ENCODE results near the gene GARRE1. TPM values are rescaled to one million over a fixed set of nuclear protein-coding genes. Genes with fewer than 3 reads are reported as not detected.
"Not testable (repeated sequence)": the region's sequence is repeated elsewhere in the genome, so short reads cannot be mapped to it uniquely, and the experiment has no call there.

The GARRE1 gene
- total RNA-seq, 1 donor from 2014 or later, result 2.6 TPM

DNA sequence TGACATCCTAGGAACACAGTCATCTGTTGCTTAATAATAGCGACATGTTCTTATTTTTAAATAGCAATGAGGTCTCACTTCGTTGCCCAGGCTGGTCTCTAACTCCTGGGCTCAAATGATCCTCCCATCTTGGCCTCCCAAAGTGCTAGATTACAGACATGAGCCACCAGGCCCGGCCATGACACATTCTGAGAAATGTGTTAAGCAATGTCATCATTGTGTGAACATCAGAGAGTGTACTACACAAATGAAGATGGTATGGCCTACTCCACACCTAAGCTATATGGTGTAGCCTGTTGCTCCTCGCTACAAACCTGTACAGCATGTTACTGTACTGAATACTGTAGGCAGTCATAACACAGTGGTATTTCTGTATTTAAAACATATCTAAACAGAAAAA is 24.6 kb upstream of the GARRE1 start:
- intact Hi-C loops (cut with micrococcal nuclease), result no loop called here

GRCh38 chr19:34230820-34231219 is 23.5 kb upstream of the GARRE1 start:
- intact Hi-C loops (cut with micrococcal nuclease), result no loop called here

- intact Hi-C loops (cut with micrococcal nuclease), result no loop called here
These were observed 22.9 kb upstream of the GARRE1 start for GRCh38 chr19:34231439-34231838.

GRCh38 chr19:34232566-34233481 is 21.5 kb upstream of the GARRE1 start:
- intact Hi-C loops (cut with micrococcal nuclease), result no loop called here

GRCh38 chr19:34235425-34235940 is 18.9 kb upstream of the GARRE1 start:
- intact Hi-C loops (cut with micrococcal nuclease), result no loop called here

DNA sequence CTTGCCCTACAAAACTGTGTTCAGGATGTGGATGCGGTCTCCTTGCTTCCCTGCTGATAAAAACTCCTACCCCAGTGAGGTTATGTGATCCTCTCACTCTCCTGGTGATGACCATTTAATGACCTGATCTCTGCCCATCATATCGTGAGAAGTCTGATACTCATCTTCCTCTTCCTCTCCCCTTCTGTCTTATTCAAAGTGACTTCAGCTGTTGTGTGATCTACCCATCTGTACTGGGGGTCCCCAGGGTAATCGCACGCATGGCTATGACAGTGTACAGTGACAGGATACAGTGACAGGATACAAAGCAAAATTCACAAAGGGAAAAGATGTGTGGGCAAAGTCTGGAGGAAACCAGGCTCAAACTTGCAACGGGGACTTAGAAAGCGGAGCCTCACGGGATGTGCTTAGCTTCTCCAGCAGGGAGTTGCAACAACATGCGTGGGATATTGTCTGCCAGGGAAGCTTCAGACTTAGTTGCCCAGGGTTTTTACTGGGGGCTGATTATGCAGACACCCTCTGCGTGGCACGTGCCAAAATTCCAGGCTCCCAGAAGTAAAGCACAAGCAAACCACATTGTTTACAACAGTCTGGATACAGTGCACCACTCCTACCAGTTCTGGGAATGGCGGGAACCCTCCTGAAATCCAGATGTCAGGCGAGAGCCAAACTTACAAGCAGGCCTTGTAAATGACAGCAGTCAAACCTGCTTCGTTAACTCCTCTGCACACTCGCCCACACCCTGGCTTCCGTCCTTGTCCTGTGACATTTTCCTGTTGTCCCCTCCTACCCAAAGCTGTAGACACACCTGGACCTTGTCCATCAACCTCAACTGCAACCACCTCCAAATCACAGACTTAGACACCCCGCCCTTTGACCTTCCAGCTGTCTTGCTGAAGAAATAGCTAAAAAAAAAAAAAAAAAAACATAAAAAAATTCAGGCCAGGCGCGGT is 18.0 kb upstream of the GARRE1 start:
- intact Hi-C loops (cut with micrococcal nuclease), result no loop called here

DNA sequence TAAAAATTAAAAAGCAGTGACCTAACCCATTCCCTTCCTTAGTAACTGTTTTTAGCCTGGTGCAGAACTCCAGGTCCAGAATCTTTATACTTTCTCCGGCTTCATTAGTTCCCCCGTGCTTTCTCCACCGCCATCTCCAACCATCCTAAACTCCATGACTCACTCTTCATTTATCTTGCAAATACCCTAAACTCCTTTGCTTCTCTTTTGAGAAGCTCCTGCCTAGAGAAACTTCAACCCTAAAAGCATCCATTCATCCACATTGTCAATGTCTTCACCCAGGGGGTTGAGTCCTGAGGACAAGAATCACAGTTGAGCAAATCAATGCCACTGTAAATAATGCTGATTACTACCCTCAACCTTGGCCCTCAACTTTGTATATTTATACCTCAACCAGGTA is 17.1 kb upstream of the GARRE1 start:
- intact Hi-C loops (cut with micrococcal nuclease), result no loop called here

- intact Hi-C loops (cut with micrococcal nuclease), result no loop called here
These were observed 16.4 kb upstream of the GARRE1 start for GRCh38 chr19:34237939-34238338.

GRCh38 chr19:34241513-34242337 is 12.6 kb upstream of the GARRE1 start:
- intact Hi-C loops (cut with micrococcal nuclease), result no loop called here

GRCh38 chr19:34243138-34243875 is 11.0 kb upstream of the GARRE1 start:
- intact Hi-C loops (cut with micrococcal nuclease), result not testable (repeated sequence)

- intact Hi-C loops (cut with micrococcal nuclease), result no loop called here
These were observed 10.3 kb upstream of the GARRE1 start for GRCh38 chr19:34243876-34244578.

GRCh38 chr19:34244611-34245299 is 9.6 kb upstream of the GARRE1 start:
- intact Hi-C loops (cut with micrococcal nuclease), result no loop called here

DNA sequence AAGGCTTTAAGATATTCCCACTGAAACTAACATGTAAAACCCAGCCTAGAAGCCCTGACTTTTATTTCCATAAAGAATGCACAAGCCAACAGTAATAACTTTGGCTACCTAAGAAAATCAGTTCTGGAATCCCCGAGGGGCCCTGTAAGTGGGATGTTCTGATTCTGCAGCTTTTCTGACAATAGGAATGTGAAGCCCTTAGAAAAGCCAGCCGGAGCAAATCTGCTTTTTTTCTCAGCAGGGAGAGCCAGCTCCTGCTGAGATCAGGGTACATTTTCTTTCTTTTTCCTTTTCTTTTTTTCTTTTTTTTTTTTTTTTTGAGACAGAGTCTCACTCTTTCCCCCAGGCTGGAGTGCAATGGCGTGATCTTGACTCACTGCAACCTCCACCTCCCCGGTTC is 8.0 kb upstream of the GARRE1 start:
- intact Hi-C loops (cut with micrococcal nuclease), result no loop called here

DNA sequence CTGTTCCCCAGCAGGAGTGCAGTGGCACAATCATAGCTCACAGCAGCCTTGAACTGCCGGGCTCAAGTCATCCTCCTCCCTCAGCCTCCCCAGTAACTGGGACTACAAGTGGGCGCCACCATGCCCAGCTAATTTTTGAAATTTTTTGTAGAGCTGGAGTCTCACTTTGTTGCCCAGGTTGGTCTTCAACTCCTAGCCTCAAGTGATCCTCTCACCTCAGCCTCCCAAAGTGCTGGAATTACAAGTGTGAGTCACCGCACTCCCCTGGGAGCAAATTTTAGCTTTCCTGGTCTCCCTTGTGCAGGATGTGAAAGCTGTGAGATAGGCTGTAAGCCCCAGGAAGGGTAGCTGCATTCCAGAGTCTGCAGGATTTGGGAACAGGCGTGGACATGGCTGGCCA is 5.4 kb upstream of the GARRE1 start:
- intact Hi-C loops (cut with micrococcal nuclease), result no loop called here

GRCh38 chr19:34253167-34253566 is 1.2 kb upstream of the GARRE1 start:
- intact Hi-C loops (cut with micrococcal nuclease), result loop anchor here (5.0 to 10.0 kb wide), 2 partner anchors 84 to 172 kb away; partner anchors contain the start of gene UBA2

DNA sequence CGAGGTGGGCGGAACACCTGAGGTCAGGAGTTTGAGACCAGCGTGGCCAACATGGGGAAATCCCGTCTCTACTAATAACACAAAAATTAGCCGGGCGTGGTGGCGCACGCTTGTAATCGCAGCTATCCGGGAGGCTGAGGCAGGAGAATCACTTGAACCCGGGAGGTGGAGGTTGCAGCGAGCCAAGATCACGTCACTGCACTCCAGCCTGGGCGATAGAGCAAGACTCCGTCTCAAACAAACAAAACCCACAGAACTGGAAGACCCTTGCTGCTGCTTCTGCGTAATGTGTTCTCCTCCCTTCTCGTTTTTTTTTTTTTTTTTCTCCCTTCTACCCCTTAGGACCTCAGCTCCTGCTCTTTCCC is 691 bp upstream of the GARRE1 start:
- intact Hi-C loops (cut with micrococcal nuclease), result loop anchor here (5.0 to 10.0 kb wide), 2 partner anchors 84 to 171 kb away; partner anchors contain the start of gene UBA2

DNA sequence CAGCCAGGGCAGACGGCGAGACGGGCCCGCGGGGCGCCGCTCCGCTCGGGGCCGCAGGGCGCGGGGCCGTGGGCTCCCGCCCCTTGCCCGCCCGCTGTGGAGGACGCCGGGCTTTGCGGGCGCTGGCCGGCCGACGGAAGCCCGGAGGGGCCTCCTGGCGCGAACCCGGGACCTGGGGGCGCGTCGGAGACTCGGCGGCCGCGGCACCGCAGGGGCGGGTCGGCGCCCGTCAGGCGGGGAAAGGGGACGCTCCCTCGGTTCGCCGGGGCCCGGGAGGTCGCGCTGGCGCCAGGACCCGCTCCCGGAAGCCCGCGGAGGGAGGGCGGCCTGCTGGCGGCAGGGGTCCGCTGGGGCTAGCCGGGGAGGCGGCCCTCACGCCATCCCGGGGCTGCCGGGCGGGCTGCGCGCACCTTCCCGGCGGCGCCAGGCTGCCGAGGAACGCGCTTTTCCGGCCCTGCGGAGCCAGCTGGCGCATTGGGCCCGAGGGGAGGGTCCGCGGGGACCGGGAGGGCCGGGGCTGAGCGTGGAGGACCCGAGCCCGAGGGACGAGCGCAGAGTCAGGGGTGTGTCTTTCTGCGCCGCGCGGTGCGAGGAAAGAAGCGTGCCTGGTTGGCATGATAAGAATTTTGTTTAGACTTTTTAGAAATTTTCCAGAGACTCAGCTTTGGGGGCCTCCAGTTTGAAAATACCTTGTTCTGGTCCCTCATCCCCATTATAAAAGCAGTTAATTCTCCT is 511 bp downstream of the GARRE1 start:
- intact Hi-C loops (cut with micrococcal nuclease), result loop anchor here (5.0 to 10.0 kb wide), 2 partner anchors 82 to 170 kb away; partner anchors contain the start of gene UBA2

DNA sequence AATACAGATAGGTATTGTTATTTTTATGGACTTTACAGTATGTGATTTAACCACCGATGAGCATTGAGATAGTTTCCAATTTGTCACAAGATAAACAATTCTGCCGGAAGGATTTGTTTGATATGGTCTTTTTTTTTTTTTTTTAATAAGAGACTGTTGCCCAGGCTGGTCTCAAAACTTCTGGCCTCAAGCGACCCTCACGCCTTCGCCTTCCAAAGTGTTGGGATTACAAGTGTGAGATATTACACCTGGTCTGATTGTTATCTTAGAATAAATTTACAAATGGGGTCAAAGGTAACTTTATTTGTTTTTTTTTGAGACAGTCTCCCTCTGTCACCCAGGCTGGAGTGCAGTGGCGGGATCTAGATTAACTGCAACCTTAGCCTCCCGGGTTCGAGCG is 1.2 kb downstream of the GARRE1 start:
- intact Hi-C loops (cut with micrococcal nuclease), result loop anchor here (10.0 kb wide), 1 partner anchor 169 kb away; the partner anchor contains the start of gene UBA2
